Measurements from ENCODE around the gene INTS12.
A peak's percentile ranks its signal among the peaks of the same experiment; 100 is the strongest.
"Not testable (repeated sequence)": the region's sequence is repeated elsewhere in the genome, so short reads cannot be mapped to it uniquely, and the experiment has no call there.

The INTS12 gene, protein sequence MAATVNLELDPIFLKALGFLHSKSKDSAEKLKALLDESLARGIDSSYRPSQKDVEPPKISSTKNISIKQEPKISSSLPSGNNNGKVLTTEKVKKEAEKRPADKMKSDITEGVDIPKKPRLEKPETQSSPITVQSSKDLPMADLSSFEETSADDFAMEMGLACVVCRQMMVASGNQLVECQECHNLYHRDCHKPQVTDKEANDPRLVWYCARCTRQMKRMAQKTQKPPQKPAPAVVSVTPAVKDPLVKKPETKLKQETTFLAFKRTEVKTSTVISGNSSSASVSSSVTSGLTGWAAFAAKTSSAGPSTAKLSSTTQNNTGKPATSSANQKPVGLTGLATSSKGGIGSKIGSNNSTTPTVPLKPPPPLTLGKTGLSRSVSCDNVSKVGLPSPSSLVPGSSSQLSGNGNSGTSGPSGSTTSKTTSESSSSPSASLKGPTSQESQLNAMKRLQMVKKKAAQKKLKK

DNA sequence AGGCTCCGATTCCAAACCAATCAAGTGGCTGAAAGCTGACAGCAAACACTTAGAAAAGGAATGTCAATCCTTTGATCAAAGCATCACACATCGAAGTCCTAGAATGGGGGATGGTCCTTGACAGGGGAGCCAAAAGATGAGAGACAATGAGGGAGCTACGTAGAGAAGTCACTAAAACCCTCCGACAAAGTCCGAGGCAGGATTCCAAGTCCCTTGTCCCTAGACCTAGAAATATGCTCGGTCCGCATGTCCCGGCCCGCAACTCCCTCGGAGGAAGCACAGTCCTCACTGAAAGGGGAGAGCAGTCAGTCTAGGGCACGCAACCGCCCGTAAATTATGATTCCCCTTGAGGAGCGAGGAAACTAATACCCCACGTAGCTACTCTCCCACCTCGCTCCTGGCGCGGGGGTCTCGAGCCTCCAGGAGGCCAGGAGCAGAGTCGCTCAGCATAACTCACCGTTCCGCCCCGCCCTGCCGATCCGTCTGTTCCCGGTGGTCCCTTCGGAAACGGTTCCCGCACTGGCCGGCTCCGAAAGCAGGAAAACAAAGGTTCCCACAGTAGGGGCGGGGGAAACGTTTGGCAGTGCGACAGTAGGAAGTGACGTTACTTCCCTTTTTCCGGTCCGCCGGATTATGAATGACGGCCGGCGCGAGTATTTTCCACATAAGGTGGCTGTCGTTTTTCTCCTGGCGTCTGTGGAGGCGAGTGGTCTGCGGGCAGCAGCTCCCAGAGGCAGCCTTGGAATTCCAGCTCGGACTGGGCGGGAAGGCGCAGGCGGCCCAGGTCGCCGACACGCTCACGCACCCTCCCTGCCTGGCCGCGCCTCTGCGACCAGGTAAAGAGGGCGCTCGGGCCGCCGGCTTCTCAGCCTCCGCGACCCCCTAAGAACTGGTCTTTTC, at the start of gene INTS12, which contains the start of gene GSTCD:
Gene INTS12, minus strand, starts transcription at position 509 of the 900 bp plus-strand sequence. CDS start 8,684 bp downstream, outside the sequence.
Gene GSTCD, plus strand, starts transcription at position 604 of the 900 bp plus-strand sequence. CDS start 8,830 bp downstream, outside the sequence.
- FAIRE-seq, result no peak

GRCh38 chr4:105755375-105755774, 46.9 kb upstream of the INTS12 start:
- no peak for FAIRE-seq

DNA sequence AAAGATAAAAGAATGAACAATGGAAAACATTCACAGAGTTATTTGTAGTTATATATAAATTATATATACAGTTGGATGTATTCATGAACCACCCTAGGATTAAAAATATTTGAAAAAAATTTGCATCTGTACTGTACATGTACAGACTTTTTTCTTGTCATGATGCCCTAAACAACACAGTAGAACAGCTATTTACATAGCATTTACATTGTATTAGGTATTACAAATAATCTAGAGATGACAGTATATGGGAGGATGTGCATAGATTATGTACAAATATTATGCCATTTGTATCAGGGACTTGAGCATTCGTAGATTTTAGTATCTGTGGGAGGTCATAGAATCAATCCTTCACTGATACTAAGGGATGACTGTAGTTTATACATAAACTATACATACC, 44.9 kb upstream of the INTS12 start:
- FAIRE-seq, result no peak

DNA sequence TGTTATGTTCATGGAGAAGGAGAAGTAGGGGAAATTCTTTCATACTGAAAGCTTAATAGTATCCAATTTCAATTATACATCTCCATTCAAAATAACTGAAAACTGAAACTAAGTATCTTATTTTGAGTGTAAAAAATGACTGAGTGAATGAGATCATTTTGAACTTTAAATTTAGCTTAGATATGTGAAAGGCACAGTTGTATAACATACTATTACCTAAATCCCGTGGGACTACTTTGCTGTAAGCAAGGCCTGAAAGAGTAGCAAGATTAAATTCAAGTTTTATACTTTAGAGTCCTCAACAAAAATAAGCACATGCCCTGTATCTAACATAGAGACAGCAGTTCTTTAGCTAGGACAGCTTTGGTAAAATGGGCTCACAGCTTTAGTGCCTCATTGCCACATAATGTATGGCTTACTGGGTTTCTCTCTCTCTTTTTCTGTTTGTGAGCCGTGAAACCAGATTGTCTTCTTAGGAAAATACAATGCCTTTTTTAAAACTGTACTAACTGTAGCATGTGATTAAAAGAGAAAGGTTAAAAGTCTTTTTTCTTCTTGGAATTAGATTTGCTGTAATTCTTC, 43.3 kb upstream of the INTS12 start:
- FAIRE-seq, result no peak

GRCh38 chr4:105748222-105748621, 39.7 kb upstream of the INTS12 start:
- no peak for FAIRE-seq

DNA sequence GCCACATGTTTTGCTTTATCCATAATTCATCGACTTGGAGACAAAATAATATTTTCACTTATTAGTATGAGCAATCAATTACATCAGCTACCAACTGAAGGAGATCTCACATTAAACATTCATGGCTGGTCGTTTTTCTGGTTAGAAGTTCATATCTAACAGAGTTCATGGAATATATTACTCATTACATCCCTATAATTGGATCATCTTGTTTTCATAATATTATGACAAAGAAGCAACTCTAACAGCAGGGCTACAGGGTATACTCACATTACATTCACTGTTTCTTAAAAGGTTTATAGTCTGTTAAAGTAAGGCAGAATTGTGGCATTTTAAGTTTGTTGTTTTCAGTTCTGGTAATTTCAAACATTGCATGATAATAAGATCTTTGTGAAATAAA, 33.1 kb upstream of the INTS12 start:
- no peak for FAIRE-seq

DNA sequence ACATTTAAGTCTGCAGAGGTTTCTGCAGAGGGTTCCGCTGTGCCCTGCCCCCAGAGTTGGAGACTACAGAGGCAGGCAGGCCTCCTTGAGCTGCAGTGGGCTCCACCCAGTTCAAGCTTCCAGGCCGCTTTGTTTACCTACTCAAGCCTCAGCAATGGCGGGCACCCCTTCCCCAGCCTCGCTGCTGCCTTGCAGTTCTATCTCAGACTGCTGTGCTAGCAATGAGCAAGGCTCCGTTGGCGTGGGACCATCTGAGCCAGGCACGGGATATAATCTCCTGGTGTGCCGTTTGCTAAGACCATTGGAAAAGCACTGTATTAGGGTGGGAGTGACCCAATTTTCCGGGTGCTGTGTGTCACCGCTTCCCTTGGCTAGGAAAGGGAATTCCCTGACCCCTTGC, 26.7 kb upstream of the INTS12 start:
- FAIRE-seq, result not testable (repeated sequence)

- FAIRE-seq, result not testable (repeated sequence)
These were observed 21.4 kb upstream of the INTS12 start for GRCh38 chr4:105729895-105730294.

DNA sequence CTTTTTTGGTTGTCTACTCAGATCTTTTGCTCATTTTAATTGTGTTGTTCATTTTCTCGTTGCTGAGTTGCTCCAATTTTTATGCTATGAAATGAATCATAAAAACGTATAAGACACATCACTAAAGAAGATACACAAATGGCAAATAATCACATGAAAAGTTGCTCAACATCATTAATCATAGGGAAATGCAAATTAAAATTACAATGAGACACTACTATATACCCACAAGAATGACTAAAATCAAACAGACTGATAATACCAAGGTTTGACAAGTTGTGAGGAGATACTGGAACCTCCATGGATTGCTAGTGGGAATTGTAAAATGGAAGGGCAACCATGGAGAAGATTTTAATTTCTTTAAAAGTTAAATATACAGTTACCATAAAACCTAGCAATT, 17.1 kb upstream of the INTS12 start:
- FAIRE-seq, result no peak

- no peak for FAIRE-seq
These were observed 10.7 kb upstream of the INTS12 start for GRCh38 chr4:105719204-105719603.

DNA sequence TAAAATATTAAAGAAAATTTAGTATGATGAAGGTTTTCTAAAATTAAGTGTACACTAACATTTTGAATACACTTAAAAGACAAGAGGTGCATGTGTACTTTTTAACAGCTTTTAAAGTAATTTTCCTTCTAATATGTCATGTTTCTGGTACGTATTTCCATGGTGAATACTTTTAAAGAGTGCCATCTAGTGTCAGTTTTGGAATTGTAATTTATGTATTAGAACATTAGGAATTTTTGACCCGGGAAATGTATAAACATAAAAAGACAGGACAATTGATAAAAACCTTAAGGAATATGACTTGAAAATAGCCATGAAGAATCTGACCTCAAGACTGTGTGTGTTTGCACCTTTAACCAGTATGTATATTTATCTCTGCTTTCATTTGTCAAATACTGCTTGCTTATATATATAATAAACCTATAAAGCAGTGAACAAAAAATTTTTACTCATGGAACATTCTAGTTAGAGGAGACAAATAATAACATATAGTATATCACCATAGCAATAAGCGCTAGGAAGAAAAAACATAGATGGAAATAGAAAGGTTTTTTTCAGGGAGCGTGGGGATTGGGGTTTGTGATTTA, 7.3 kb upstream of the INTS12 start:
- FAIRE-seq, result no peak

DNA sequence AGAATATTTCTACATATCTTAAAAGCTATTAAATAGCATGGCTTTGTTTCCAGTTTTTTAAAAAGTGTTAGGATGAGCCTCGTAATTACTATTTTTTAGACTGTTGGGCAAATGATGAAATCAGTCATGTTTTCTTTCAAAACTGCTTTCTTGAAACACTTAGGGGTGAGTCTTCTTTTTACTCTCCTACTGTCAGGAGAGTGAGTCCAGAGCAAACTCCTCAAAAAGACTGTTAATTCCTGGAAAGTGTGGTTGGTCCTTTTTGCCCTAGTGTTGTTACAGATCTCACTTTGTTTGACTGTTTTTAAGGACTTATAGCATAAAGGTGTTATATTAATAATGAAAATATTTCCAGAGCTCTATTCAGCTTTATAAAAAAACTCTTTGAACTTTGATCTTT, 6.4 kb upstream of the INTS12 start:
- no peak for FAIRE-seq

- FAIRE-seq, result no peak
These were observed 5.6 kb upstream of the INTS12 start for GRCh38 chr4:105714071-105714521.

DNA sequence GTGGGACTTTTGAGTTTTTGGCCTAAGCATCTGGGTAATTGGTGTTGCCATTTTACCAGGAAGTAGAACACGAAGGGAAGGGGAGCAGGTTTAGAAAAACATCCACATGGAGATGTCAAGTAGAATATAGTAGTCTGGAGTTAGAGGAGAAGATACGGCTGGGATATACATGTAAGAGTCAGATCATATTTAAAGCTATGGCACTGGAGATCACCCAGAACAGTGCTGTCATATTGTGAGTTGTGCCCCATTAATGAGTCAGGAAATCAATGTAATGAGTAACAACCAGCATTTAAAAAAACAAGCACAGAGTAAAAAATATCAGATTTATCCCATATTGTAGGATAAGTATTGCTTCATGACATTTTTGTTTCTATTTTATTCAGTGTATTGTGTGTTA, 4.3 kb upstream of the INTS12 start:
- FAIRE-seq, result no peak

- FAIRE-seq, result no peak
These were observed 2.2 kb upstream of the INTS12 start for GRCh38 chr4:105710678-105711077.

DNA sequence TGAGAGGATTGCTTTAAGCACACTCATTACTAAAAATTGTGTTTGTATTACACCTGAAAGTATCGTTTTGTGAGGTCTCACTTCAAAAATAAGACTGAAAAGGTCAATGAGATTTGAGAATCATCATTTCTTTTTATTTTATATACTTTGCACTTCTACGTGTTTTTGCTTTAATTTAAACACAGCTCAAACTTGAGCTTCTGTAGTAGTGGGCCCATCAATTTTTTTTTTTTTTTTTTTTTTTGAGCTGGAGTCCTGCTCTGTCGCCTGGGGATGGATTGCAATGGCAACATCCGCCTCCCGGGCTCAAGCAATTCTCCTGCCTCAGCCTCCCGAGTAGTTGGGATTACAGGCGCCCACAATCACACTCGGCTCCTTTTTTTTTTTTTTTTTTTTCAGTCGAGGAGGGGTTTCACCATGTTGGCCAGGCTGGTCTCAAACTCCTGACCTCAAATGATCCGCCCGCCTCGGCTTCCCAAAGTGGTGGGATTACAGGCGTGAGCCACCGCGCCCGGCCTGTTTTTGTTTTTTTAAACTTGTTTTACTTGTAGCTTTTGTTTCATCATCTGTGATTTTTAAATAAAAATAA, 1.6 kb upstream of the INTS12 start:
- no peak for FAIRE-seq

DNA sequence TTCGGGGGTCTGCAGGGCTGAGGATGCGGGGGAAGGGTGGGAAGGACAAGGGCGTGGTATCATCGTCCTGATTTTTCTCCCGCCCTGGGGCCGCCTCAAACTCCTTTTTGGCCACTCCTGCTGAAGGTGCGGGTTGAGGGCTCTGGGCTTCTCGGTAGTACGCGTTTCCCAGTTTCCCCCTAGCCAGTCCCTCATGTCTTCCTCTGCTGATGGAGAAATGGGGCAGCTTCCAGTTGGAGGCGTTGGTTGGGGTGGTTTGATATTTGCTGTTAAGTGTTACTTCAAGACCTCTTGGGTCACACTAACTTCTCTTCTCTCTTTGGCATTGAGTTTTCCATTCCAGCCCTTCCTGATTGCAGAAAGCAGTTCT, 577 bp upstream of the INTS12 start:
- FAIRE-seq, result no peak

- no peak for FAIRE-seq
These were observed 708 bp downstream of the INTS12 start for GRCh38 chr4:105707782-105708180.

DNA sequence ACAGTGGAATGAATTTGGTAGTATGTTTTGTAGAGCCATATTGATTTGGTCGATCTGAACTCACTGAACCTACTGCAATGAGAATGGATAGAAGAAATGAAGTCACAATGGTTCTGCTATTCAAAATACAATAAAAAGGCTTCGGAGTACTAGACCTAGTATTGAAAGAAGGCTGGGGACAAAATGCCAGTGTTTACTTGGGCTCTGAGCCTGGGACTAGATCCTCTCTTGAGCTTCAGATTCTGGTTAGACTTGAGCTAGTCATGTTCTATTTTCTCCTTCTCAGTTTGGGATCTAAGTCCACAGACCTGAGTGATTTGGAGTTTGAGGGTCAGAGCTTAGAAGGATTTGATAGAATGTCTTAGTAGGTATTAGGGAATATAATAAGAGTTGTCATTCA, 9.9 kb downstream of the INTS12 start:
- no peak for FAIRE-seq

DNA sequence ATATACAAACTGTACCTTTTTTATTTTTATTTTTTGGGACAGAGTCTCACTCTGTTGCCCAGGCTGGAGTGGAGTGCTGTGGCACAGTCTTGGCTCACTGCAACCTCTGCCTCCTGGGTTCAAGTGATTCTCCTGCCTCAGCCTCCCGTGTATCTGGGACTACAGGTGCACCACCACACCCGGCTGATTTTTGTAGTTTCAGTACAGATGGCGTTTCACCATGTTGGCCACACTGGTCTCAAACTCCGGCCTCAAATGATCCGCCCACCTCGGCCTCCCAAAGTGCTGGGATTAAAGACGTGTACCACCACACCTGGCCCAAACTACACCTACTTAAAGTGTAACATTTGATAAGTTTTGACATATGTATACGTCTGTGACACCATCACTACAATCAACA, 12.7 kb downstream of the INTS12 start:
- FAIRE-seq, result not testable (repeated sequence)

GRCh38 chr4:105694812-105695211, 13.7 kb downstream of the INTS12 start:
- not testable (repeated sequence) for FAIRE-seq

GRCh38 chr4:105686571-105686970, 21.9 kb downstream of the INTS12 start:
- FAIRE-seq, result peak; percentile 5

All from TTC549 (cell line).